PFSK-1 (cell line): ENCODE measurements around the gene RAD51B.

Experiments
- FOXP2 ChIP-seq: optimal IDR thresholded peaks from 2 replicates; pipeline ENCODE3; 2011; ENCODE audit warnings: borderline replicate concordance, control low read depth, inconsistent platforms; ENCODE audit not compliant: insufficient read depth; ENCODE audit errors: extremely low read length, extremely low read depth
- POLR2AphosphoS5 ChIP-seq: IDR thresholded peaks from 2 replicates; pipeline ENCODE4 v1.6.1; 2012; ENCODE audit warnings: low read depth, mild to moderate bottlenecking, control low read depth, low read length, moderate library complexity
- REST ChIP-seq, 2 experiments: IDR thresholded peaks; 2 replicates each; pipeline versions ENCODE4 v1.6.1 to v1.8.0; 2011 to 2012; ENCODE audit warnings: low read depth in 2 of 2, low read length in 2 of 2, control low read depth in 1 of 2, inconsistent platforms in 1 of 2, mild to moderate bottlenecking in 1 of 2, moderate library complexity in 1 of 2; ENCODE audit not compliant: insufficient read depth in 1 of 2
- SIN3A ChIP-seq: IDR thresholded peaks from 2 replicates; pipeline ENCODE4 v1.6.1; 2012; ENCODE audit warnings: mild to moderate bottlenecking, low read length, moderate library complexity, borderline replicate concordance; ENCODE audit not compliant: insufficient read depth
- TAF1 ChIP-seq: IDR thresholded peaks from 2 replicates; pipeline ENCODE4 v1.6.1; 2012; ENCODE audit warnings: low read length, control low read depth, borderline replicate concordance; ENCODE audit not compliant: insufficient read depth

The RAD51B gene

GRCh38 chr14:67800743-67801142, 18.8 kb upstream of the RAD51B start:
- TF ChIP-seq SIN3A (no peak), TAF1 (no peak), POLR2AphosphoS5 (no peak), REST (IDR thresholded peaks at IDR 0.05; ENCODE audit: insufficient read depth in 1 of 2, low read depth in 2 of 2, low read length in 2 of 2) (no peak), FOXP2 (no peak)

DNA sequence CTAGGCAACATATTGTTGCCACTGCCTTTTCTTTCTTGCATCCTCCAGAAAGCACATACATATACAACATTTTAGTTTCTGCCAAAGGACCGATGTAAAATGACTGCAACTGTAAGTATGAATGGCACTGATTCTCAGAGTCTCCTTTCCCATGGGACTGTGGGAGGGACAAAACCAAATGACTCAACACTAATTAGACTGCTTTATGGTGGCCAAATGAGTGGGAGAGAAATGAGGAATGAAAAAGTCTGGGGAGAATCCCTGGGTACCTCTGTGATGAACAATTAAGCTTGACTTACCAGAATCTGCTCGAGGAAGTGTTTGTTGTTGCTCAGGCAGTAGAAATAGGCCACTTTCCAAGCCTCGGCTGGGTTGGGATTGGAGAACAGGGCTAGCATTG, 13.3 kb upstream of the RAD51B start:
- no peak for TF ChIP-seq FOXP2
- no peak for TF ChIP-seq POLR2AphosphoS5
- TF ChIP-seq REST (IDR thresholded peaks at IDR 0.05; ENCODE audit: insufficient read depth in 1 of 2, low read depth in 2 of 2, low read length in 2 of 2): no peak
- no peak for TF ChIP-seq SIN3A
- no peak for TF ChIP-seq TAF1

DNA sequence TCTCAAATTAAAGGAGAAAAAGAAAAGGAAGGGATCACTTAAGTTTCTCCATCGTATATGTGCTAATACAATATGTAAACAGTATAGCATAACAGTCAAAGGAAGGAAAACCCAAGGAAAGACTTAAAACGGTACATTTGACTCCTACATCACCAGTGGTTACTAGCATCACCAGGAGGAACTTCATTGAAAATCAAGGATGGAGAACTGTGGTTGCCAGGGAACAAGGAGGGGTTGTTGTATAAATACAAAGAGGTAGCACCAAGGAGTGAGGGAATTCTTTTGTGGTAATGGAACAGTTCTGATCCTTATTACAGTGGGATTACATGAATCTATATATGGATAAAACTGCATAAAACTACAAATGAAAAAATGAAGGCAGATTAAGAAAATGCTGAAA, 4.8 kb upstream of the RAD51B start:
- TF ChIP-seq POLR2AphosphoS5 (no peak), FOXP2 (no peak), SIN3A (no peak), TAF1 (no peak), REST (IDR thresholded peaks at IDR 0.05; ENCODE audit: insufficient read depth in 1 of 2, low read depth in 2 of 2, low read length in 2 of 2) (no peak)

DNA sequence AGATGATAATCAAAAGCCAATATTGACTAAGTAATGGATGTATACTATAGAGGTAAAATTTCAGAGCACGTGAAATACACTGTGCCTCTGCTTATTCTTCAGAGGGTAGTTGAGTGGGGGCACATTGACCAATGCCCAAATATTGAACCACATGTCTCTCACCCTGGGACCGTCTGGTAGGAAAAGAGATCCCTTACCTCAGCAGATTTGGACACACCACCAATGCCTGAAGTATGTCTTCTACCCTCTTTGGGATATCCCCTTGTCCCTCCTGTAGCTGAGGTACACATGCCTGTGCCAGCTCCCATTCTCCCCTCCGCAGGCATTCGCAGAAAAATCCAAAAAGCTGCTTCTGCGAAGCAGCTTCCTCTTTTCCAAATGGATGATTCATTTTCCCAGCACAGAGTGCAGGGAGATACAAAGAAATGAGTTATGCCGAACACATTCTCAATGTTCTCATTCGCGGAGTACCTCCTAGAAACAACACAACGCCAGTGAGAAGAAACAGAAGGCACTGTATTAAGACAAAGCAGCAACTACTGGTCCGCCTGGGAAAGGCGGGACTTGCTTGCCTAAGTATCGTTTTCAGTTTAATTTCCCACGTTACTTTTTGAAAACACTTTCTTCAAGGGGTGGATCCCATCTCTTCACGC, 3.9 kb upstream of the RAD51B start:
- no peak for TF ChIP-seq TAF1
- no peak for TF ChIP-seq REST (IDR thresholded peaks at IDR 0.05; ENCODE audit: insufficient read depth in 1 of 2, low read depth in 2 of 2, low read length in 2 of 2)
- no peak for TF ChIP-seq POLR2AphosphoS5
- no peak for TF ChIP-seq SIN3A
- no peak for TF ChIP-seq FOXP2
